HEK293 (cell line): ENCODE data around the gene KLHL7.

ENCODE experiments used
- CTCF ChIA-PET: fragments of 350-600 bp; formaldehyde crosslinking; extraction: SDS; loops from one replicate; lab custom pipeline; 2021; ENCODE audit warnings: antibody characterized with exemption; lab: Yijun Ruan, JAX
- POLR2A ChIA-PET: fragments of 300-600 bp; formaldehyde crosslinking; extraction: SDS; loops from one replicate; lab custom pipeline; 2020; ENCODE audit warnings: antibody characterized with exemption, inconsistent platforms; lab: Yijun Ruan, JAX
- H3K27ac ChIP-seq: fragments of 200-500 bp; sonication (Bioruptor generic); 2 replicates; pipeline ENCODE4 v1.5.1; 2014; ENCODE audit warnings: low read depth, low read length, control low read depth, inconsistent platforms; ENCODE audit errors: extremely low read depth
- H3K36me3 ChIP-seq, 2 experiments: fragments of 200-500 bp in 1 of 2; sonication (Bioruptor generic) in 1 of 2; 1 replicate in 1 of 2; 2 replicates in 1 of 2; pipeline ENCODE4 v1.5.1; 2014 to 2017; ENCODE audit warnings: inconsistent platforms in 2 of 2, low read length in 2 of 2; ENCODE audit not compliant: control insufficient read depth in 2 of 2, insufficient read depth in 1 of 2
- H3K4me1 ChIP-seq: fragments of 200-500 bp; sonication (Bioruptor generic); 2 replicates; pipeline ENCODE4 v1.5.1; 2014; ENCODE audit warnings: mild to moderate bottlenecking, low read length, inconsistent platforms; ENCODE audit not compliant: control insufficient read depth, insufficient read depth
- H3K4me3 ChIP-seq: 2 replicates; pipeline ENCODE4 v1.5.1; 2011; ENCODE audit warnings: low read depth, mild to moderate bottlenecking, control low read depth, low read length, moderate library complexity
- H3K9me3 ChIP-seq: fragments of 200-500 bp; sonication (Bioruptor generic); 2 replicates; pipeline ENCODE4 v1.5.1; 2014; ENCODE audit warnings: low read depth, low read length, inconsistent platforms; ENCODE audit not compliant: control insufficient read depth, insufficient read depth
- BCL11B ChIP-seq: fragments of 450-650 bp; formaldehyde crosslinking; IDR thresholded peaks from 2 replicates; pipeline ENCODE4 v1.5.1; 2016; ENCODE audit warnings: low read depth, missing biosample characterization, missing genetic modification characterization
- KLF7 ChIP-seq: fragments of 450-650 bp; formaldehyde crosslinking; IDR thresholded peaks from 2 replicates; pipeline ENCODE4 v1.5.1; 2016; ENCODE audit warnings: missing biosample characterization, missing genetic modification characterization, borderline replicate concordance
- ZFP37 ChIP-seq: fragments of 450-650 bp; formaldehyde crosslinking; IDR thresholded peaks from 2 replicates; pipeline ENCODE4 v1.5.1; 2016; ENCODE audit warnings: missing biosample characterization, missing genetic modification characterization
- ZNF274 ChIP-seq, 2 experiments: fragments of 200-500 bp in 1 of 2; fragments of 450-650 bp in 1 of 2; sonication (Bioruptor generic) in 1 of 2; formaldehyde crosslinking in 1 of 2; IDR thresholded peaks; 2 replicates each; pipeline versions ENCODE4 v1.5.1 to v1.6.1; 2014 to 2016; ENCODE audit warnings: borderline replicate concordance in 1 of 2, inconsistent platforms in 1 of 2, low read length in 1 of 2, missing biosample characterization in 1 of 2, missing genetic modification characterization in 1 of 2
- ZNF514 ChIP-seq: fragments of 450-650 bp; formaldehyde crosslinking; IDR thresholded peaks from 2 replicates; pipeline ENCODE4 v1.5.1; 2016; ENCODE audit warnings: missing biosample characterization, missing genetic modification characterization
- ZNF530 ChIP-seq: fragments of 450-650 bp; formaldehyde crosslinking; IDR thresholded peaks from 2 replicates; pipeline ENCODE4 v1.5.1; 2016; ENCODE audit warnings: low read depth, missing biosample characterization, missing genetic modification characterization
- ZNF629 ChIP-seq: fragments of 450-650 bp; formaldehyde crosslinking; IDR thresholded peaks from 2 replicates; pipeline ENCODE4 v1.5.1; 2017; ENCODE audit warnings: missing biosample characterization, missing genetic modification characterization
- ZNF785 ChIP-seq: fragments of 450-650 bp; formaldehyde crosslinking; IDR thresholded peaks from 2 replicates; pipeline ENCODE4 v1.5.1; 2016; ENCODE audit warnings: missing biosample characterization, missing genetic modification characterization
- ZNF791 ChIP-seq: fragments of 450-650 bp; formaldehyde crosslinking; IDR thresholded peaks from 2 replicates; pipeline ENCODE4 v1.5.1; 2016; ENCODE audit warnings: missing biosample characterization, missing genetic modification characterization
- TF ChIP-seq, protein P1 (sequence below): fragments of 450-650 bp; formaldehyde crosslinking; IDR thresholded peaks from 2 replicates; pipeline ENCODE4 v1.5.1; 2016; ENCODE audit warnings: missing biosample characterization, missing genetic modification characterization, borderline replicate concordance
- TF ChIP-seq, protein P2 (sequence below): fragments of 450-650 bp; formaldehyde crosslinking; conservative IDR thresholded peaks from 2 replicates; pipeline ENCODE4 v1.5.1; 2016; ENCODE audit warnings: low read depth, missing biosample characterization, missing genetic modification characterization
- TF ChIP-seq, protein P3 (sequence below): fragments of 450-650 bp; formaldehyde crosslinking; IDR thresholded peaks from 2 replicates; pipeline ENCODE4 v1.5.1; 2016; ENCODE audit warnings: missing biosample characterization, missing genetic modification characterization
- TF ChIP-seq, protein P4 (sequence below): fragments of 450-650 bp; formaldehyde crosslinking; IDR thresholded peaks from 2 replicates; pipeline ENCODE4 v1.5.1; 2016; ENCODE audit warnings: missing biosample characterization, missing genetic modification characterization

The KLHL7 gene

DNA sequence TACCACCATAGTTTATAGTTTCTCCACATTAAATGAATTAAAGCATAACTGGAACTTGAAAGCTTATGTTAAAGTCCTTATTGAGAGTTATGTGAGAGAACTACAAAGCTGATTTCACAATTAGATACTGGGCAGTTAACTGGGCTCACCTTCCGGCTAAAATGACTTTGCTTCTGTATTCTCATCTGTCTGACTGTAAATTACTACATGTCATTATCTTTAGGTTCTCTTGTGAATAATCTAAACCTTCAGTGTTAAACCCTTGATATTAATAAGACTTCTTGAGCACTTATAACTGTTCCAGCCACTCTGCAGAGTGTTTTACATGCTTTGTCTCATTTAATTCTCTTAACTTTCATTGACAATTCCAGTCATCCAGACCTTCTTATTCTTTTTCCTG, 3.9 kb downstream of the KLHL7 start (continued):
- TF ChIP-seq, protein P1, sequence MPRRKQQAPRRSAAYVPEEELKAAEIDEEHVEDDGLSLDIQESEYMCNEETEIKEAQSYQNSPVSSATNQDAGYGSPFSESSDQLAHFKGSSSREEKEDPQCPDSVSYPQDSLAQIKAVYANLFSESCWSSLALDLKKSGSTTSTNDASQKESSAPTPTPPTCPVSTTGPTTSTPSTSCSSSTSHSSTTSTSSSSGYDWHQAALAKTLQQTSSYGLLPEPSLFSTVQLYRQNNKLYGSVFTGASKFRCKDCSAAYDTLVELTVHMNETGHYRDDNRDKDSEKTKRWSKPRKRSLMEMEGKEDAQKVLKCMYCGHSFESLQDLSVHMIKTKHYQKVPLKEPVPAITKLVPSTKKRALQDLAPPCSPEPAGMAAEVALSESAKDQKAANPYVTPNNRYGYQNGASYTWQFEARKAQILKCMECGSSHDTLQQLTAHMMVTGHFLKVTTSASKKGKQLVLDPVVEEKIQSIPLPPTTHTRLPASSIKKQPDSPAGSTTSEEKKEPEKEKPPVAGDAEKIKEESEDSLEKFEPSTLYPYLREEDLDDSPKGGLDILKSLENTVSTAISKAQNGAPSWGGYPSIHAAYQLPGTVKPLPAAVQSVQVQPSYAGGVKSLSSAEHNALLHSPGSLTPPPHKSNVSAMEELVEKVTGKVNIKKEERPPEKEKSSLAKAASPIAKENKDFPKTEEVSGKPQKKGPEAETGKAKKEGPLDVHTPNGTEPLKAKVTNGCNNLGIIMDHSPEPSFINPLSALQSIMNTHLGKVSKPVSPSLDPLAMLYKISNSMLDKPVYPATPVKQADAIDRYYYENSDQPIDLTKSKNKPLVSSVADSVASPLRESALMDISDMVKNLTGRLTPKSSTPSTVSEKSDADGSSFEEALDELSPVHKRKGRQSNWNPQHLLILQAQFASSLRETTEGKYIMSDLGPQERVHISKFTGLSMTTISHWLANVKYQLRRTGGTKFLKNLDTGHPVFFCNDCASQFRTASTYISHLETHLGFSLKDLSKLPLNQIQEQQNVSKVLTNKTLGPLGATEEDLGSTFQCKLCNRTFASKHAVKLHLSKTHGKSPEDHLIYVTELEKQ (tag by site-specific recombination): no peak
- TF ChIP-seq, all 188 proteins: peak for 0

DNA sequence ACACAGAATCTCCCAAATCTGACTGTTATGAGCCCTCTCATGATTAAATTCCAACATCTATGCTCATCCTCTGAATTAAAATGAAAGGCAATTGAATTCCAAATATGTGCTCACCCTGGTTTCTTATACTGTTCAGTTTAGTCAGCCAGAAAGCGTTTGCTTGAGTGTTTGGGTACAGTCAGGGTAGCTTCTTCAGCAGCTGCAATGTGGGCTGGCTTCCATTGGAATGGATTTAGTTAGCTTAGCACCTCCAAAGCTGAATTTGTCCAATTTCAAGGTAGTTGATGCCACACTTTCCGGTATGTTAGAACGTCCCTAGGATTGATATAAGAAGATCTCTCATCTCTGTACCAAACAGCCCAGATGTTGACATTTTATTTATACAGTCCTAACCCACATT, 9.3 kb downstream of the KLHL7 start:
- Histone ChIP-seq H3K36me3 (no peaks in the 10 kb centered on the region; a peak in 1 of 3 replicates), H3K9me3 (no peaks in the 10 kb centered on the region), H3K4me3 (no peak overlapping the region), H3K4me1 (peaks cover 5% of the 10 kb centered on the region; the same call in 1 of the 2 replicates), H3K27ac (no peak overlapping the region)
- TF ChIP-seq, protein P2, sequence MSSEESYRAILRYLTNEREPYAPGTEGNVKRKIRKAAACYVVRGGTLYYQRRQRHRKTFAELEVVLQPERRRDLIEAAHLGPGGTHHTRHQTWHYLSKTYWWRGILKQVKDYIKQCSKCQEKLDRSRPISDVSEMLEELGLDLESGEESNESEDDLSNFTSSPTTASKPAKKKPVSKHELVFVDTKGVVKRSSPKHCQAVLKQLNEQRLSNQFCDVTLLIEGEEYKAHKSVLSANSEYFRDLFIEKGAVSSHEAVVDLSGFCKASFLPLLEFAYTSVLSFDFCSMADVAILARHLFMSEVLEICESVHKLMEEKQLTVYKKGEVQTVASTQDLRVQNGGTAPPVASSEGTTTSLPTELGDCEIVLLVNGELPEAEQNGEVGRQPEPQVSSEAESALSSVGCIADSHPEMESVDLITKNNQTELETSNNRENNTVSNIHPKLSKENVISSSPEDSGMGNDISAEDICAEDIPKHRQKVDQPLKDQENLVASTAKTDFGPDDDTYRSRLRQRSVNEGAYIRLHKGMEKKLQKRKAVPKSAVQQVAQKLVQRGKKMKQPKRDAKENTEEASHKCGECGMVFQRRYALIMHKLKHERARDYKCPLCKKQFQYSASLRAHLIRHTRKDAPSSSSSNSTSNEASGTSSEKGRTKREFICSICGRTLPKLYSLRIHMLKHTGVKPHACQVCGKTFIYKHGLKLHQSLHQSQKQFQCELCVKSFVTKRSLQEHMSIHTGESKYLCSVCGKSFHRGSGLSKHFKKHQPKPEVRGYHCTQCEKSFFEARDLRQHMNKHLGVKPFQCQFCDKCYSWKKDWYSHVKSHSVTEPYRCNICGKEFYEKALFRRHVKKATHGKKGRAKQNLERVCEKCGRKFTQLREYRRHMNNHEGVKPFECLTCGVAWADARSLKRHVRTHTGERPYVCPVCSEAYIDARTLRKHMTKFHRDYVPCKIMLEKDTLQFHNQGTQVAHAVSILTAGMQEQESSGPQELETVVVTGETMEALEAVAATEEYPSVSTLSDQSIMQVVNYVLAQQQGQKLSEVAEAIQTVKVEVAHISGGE: no peak
- no peak for TF ChIP-seq ZNF274 (IDR thresholded peaks at IDR 0.05; ENCODE audit: low read length)
- TF ChIP-seq ZNF274 (tag by site-specific recombination; IDR thresholded peaks at IDR 0.05; ENCODE audit: borderline replicate concordance): no peak
- TF ChIP-seq ZNF785: no peak
- no peak for TF ChIP-seq ZNF514 (tag by site-specific recombination)
- TF ChIP-seq ZNF629: no peak
- TF ChIP-seq, protein P3, sequence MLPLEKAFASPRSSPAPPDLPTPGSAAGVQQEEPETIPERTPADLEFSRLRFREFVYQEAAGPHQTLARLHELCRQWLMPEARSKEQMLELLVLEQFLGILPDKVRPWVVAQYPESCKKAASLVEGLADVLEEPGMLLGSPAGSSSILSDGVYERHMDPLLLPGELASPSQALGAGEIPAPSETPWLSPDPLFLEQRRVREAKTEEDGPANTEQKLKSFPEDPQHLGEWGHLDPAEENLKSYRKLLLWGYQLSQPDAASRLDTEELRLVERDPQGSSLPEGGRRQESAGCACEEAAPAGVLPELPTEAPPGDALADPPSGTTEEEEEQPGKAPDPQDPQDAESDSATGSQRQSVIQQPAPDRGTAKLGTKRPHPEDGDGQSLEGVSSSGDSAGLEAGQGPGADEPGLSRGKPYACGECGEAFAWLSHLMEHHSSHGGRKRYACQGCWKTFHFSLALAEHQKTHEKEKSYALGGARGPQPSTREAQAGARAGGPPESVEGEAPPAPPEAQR (tag by site-specific recombination): no peak
- no peak for TF ChIP-seq ZFP37
- TF ChIP-seq, protein P4, sequence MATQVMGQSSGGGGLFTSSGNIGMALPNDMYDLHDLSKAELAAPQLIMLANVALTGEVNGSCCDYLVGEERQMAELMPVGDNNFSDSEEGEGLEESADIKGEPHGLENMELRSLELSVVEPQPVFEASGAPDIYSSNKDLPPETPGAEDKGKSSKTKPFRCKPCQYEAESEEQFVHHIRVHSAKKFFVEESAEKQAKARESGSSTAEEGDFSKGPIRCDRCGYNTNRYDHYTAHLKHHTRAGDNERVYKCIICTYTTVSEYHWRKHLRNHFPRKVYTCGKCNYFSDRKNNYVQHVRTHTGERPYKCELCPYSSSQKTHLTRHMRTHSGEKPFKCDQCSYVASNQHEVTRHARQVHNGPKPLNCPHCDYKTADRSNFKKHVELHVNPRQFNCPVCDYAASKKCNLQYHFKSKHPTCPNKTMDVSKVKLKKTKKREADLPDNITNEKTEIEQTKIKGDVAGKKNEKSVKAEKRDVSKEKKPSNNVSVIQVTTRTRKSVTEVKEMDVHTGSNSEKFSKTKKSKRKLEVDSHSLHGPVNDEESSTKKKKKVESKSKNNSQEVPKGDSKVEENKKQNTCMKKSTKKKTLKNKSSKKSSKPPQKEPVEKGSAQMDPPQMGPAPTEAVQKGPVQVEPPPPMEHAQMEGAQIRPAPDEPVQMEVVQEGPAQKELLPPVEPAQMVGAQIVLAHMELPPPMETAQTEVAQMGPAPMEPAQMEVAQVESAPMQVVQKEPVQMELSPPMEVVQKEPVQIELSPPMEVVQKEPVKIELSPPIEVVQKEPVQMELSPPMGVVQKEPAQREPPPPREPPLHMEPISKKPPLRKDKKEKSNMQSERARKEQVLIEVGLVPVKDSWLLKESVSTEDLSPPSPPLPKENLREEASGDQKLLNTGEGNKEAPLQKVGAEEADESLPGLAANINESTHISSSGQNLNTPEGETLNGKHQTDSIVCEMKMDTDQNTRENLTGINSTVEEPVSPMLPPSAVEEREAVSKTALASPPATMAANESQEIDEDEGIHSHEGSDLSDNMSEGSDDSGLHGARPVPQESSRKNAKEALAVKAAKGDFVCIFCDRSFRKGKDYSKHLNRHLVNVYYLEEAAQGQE (tag by site-specific recombination): no peak
- TF ChIP-seq ZNF791 (tag by site-specific recombination): no peak
- no peak for TF ChIP-seq BCL11B (tag by site-specific recombination)
- TF ChIP-seq ZNF530 (tag by site-specific recombination): no peak
- TF ChIP-seq KLF7: no peak
- ChIA-PET CTCF (interaction anchor here (0.5 to 2.1 kb wide), 3 partner anchors 29 to 213 kb away, joined by 3 to 4 read pairs (median 4); no protein-coding TSS in a partner anchor), POLR2A (interaction anchor here (1.7 kb wide), 1 partner anchor 9 kb away, joined by 12 read pairs; the partner anchor contains the start of gene KLHL7)
